NOMO-1 treated with dmso at 0.1 percent for 144 hours (cell line): ENCODE measurements around the gene POU5F1.
A peak's percentile ranks its signal among the peaks of the same experiment; 100 is the strongest.
"Not testable (repeated sequence)": the region's sequence is repeated elsewhere in the genome, so short reads cannot be mapped to it uniquely, and the experiment has no call there.

Experiments
- DNase-seq: peaks from one replicate; lab custom pipeline; 2025; ENCODE audit not compliant: unreplicated experiment; lab: John Stamatoyannopoulos, UW

Gene POU5F1

DNA sequence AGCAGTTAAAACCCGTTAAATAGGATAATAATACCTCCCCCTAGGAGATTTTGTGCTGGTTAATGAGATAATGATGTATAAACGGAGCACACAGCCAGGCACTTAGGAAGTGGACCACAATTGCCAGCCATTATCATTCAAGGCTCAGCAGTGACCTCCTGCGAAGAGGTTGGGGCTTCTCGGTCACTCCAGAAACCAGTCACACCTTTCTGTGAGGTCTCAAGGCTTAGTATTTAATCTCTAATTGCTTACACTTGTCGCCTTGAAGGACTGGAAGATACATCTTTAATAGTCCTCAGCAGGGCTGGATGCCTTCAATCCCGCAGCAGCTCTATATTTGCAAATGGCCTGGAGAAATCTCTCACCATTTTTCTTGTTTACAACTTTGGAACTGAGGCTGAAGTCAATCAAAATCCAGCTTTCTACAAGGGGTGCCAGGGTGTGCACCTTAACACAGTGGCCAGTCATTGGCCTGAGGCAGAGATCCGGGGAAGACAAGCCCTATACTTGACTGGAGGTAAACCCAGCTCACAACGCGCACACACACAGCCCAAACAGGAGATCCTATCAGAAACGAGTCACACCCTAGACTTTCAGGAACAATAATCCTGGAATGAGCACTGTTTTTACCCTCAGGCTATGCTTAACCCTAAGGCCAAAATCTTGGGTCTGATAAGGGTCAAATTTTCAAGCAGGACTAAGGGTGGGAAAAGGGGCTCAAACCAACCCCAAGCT is 1.2 kb downstream of the POU5F1 start:
- no peak for DNase-seq

DNA sequence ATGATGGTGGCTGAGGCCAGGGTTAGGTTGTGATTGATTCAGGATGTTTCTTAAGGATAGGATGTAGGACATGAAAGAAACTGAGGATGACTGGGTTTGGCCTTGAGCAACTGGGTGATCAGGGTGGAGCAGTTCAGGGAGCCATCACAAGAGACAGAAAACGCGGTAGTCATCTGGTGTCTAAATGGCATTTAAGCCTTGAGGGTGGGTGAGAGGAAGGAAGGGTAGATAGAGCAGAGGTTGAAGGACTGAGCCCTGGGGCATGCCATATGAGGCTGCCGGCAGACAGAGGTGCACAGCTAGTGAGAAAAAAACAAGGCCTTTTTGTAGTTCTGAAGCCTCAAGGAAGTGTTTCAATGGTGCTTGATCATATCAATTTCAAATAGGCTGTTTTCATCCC is 1.9 kb downstream of the POU5F1 start:
- no peak for DNase-seq

DNA sequence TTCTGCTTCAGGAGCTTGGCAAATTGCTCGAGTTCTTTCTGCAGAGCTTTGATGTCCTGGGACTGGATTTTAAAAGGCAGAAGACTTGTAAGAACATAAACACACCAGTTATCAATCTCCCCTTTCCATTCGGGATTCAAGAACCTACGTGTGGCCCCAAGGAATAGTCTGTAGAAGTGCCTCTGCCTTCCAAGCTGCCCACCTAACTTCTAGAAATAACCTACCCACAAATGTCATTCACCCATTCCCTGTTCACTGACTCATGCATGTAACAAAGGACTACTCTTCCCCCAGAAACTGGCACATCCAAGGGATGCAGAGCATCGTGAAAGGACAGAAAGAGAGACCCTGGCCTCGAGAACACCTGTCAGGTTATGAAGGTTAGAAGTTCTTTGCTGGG is 4.5 kb downstream of the POU5F1 start:
- DNase-seq: no peak

DNA sequence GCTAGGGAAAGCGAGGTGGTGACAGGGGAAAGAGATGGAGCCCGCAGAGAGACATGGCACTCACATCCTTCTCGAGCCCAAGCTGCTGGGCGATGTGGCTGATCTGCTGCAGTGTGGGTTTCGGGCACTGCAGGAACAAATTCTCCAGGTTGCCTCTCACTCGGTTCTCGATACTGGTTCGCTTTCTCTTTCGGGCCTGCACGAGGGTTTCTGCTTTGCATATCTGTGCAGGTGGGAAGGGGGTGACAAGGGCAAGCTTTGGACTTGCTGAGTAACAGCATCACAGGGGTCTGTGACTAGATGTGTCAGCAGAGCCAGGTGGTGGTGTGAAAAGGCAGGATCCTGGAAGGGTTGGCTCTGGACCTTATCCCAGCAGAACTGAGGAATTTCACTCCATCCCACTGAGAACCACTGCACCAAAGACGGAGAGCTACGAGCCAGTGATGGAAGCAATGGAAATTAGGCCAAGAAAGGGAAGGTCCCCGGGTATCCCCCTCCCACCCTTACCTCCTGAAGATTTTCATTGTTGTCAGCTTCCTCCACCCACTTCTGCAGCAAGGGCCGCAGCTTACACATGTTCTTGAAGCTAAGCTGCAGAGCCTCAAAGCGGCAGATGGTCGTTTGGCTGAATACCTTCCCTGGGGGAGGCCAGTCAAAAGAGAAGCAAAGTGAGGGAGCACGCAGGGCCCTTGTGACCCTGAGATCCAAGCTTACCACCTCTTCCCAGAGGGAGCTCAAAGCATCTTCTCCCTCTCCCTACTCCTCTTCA is 5.2 kb downstream of the POU5F1 start:
- DNase-seq: not testable (repeated sequence)

DNA sequence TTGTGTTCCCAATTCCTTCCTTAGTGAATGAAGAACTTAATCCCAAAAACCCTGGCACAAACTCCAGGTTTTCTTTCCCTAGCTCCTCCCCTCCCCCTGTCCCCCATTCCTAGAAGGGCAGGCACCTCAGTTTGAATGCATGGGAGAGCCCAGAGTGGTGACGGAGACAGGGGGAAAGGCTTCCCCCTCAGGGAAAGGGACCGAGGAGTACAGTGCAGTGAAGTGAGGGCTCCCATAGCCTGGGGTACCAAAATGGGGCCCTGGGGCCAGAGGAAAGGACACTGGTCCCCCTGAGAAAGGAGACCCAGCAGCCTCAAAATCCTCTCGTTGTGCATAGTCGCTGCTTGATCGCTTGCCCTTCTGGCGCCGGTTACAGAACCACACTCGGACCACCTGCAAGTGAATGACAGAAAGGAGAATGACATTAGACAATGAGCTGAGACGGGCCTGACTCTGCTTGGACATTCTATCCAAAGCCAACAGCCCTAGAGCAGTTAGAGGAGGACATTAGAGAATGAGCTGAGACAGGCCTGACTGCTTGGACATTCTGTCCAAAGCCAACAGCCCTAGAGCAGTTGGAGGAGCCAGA is 5.9 kb downstream of the POU5F1 start:
- not testable (repeated sequence) for DNase-seq

DNA sequence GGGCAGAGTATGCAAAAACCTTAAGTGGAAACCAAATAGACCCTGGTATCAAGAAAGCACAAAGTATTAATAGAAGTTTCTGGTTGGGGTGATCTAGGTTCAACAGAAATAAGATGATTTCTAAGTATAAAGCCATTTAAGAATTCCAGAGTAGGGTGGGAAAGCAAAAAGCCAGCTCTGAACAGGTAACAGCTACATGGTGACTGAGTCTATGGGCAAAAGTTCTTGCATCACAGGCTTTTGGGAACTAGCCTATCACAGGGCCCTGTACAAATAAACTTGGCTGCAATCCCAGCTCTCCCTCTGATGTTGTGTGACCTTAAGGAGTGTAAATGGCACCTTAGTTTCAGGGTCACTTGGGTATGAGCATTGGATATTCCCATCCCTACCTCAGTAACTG is 6.6 kb downstream of the POU5F1 start:
- DNase-seq: no peak

DNA sequence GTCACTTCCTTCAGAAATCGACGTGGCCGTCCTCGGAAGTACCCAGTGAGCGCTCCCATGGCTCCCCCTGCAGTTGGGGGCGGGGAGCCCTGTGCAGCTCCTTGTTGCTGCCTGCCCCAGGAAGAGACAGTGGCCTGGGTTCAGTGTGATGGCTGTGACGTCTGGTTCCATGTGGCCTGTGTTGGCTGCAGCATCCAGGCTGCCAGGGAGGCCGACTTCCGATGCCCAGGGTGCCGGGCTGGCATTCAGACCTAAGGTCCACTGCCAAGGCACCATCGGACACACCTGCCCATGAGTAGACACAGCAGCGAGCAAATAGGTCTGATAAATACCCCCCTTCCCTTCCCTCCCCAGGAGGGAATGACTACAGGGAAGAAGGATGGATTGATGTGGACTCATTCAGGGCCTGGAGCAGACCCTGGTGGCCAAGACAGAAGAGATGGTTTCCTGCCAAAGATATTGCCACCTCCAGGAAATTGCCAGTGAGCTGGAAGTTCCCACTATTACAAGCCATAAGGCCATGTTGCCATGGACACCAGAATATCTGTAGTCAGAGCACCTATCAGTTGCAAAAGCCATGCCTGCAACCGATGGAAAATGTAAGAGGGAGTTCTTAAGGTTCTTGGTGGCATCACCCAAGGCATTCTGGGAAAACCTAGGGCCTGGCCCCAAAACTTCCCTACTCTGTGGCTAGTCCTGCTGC is 7.9 kb downstream of the POU5F1 start:
- no peak for DNase-seq

DNA sequence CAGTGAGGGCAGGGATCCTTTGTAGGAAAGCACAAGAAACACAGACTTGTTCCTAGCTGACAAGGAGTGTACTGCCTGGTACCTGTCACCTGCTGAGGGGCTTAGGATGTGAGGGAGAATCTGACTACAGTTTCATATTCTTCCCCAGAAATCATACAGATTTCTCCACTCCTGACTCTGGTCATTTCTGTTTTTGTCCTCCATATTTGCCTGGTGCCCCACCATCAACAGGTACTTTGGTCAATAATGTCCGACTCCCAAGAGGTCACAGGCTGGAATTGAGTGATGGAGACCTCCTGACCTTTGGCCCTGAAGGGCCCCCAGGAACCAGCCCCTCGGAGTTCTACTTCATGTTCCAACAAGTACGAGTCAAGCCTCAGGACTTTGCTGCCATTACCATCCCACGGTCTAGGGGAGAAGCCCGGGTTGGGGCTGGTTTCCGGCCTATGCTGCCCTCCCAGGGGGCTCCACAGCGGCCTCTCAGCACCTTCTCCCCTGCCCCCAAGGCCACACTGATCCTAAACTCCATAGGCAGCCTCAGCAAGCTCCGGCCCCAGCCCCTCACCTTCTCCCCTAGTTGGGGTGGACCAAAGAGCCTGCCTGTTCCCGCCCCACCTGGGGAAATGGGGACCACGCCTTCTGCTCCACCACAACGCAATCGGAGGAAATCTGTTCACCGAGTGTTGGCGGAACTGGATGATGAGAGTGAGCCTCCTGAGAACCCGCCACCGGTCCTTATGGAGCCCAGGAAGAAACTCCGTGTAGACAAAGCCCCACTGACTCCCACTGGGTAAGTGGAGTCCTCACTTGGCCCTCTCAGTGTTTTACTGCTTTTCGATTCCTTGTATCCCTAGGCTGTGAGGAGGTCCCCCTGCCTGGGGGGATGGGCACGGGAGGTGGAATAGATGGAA is 9.0 kb downstream of the POU5F1 start:
- no peak for DNase-seq

DNA sequence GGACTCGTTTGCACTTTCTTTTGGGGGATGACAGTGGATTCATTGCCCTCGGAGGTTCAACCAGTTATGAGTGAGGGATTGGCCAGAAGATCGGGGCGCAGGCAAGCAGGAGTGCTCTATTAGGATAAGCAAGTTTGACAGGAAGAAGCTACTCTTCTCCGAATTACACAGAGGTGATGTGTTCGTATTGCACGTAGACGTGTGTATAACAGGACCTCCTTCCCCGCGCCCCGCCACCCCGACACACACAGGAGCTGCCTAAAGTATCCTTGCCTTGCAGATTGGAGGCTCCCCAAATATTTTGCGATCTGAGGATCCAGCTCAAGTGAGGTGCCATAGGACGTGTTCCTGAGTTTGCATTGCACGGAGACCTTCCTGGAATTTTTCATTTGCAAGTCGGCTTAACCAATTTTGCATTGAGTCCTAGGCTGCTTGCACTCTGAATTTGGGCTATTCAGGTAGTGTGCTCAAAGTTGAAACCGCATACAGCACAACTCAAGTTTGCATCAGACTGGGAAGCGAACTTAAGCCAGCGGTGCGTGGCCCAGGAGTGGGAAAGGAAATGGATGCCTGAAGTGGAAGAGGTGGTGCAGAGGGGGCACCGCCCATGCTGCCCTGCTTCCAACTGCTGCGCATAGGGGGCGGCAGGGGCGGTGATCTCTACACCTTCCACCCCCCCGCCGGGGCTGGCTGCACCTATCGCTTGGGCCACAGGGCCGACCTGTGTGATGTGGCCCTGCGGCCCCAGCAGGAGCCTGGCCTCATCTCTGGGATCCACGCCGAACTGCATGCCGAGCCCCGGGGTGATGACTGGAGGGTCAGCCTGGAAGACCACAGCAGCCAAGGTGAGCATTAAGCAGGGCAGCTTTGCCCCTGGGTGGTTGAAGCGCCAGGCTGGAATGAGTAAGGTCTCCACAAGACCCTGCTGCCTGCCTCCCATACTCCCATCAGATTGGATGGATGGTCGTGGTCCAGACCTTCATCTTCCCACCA is 11.3 kb downstream of the POU5F1 start:
- no peak for DNase-seq

DNA sequence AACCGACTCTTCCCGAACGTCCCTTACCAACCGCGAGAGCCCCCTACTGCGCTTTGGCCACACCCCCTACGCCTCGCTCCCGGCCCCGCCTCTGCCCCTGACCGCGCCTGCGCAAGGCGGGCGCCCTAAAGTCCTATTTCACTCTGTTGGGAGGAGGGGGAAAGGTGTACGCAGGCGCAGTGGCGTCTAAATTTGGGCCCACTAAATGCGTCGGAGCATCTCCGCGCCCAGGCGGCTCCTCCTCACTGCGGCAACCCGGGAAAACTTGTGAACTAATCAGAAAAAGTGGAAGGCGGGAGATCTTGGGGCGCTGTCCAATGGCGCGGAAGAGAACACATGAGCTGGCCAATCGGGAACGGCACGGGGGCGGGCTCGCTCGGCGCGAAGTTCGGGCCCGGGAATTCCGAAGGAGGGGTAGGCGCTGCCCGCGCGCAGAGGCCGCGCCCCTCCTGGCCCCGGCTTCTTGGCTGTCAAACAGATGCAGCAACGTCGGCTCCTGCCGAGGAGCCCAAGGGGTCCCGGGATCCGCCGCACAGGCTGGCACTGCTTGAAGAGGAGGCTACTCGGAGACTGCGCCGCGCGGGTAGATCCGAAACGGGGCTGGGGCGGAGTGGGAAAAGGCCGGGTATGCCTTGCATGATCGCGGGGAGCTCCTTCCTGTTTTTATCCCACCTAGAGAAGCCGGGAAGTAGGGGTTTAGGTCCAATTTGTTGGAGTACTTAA is 12.2 kb downstream of the POU5F1 start, which contains the start of gene TCF19:
TCF19 (plus strand) TSS at position 450 of the 723 bp plus-strand sequence. CDS start 881 bp downstream, outside the sequence.
- DNase-seq: peak; percentile 96

DNA sequence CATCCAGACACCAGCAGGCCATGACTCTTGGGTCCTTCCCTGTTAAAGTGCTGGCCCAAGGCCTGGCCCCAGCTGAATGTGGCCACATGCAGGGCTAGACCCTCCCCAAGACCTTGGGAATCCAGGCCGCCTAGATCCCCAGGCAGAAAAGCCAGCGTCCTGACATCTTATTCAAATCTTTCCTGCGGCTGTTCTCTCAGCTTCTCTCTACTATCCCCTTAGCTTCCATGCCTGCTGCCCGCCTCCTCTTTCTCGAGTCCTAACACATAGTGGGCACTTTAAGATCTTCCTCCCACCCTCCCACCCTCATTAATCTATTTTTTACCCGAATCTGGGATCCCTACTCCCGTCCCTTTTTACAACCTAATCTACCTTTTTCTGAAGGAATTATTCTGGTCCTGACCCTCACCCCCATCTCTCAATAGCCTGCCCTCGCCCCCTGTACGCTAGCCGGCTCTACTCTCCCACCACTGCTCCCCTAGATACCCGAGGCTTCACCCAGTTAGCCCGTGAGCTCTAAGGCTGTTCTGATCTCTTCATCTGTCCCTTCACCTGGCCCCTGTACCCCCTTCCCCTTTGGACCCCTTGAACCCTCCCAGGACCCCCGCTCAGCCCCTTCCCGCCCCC is 12.9 kb downstream of the POU5F1 start, which contains the start of gene CCHCR1:
CCHCR1 (minus strand) TSS at position 290 of the 627 bp plus-strand sequence; CDS start at position 88, 202 bp downstream.
- DNase-seq: no peak

DNA sequence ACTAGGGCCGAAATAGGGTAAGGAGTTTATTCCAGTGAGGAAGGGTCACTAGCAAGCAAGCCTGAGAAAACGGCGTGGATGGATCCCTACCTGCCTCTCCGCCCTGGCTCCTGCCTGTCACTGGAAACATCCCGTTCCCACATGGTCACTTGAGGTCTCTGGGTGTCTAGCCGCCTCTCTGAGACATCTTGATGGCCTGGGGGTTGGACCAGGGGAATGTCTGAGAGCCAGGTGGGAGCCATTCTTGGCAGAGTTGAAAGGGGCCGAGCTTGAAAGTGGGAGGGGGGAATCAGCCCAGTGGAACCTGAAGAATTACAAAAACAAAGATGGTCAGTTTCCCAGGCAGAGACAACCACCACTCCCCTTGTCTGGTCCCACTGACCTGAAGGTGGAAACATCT is 13.8 kb downstream of the POU5F1 start:
- no peak for DNase-seq

DNA sequence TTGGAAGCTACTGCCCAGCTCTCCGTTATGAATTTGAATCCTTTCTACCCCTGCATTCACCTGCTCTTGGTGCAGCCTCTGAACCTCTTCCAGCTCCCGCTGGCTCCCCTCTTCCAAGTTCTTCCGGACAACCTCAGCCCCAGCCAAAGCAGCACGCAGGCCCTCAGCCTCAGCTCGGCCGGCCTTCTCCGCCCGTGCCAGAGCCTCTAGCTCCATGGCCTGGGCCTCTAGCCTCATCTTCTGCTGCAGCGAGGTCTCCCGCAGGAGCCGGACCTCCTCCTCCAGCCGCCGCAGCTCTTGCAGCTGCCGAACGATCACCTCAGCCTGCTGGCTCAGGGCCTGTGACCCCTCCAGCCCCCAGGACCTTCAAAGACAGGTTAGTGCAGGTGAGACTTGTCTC is 16.0 kb downstream of the POU5F1 start:
- no peak for DNase-seq

DNA sequence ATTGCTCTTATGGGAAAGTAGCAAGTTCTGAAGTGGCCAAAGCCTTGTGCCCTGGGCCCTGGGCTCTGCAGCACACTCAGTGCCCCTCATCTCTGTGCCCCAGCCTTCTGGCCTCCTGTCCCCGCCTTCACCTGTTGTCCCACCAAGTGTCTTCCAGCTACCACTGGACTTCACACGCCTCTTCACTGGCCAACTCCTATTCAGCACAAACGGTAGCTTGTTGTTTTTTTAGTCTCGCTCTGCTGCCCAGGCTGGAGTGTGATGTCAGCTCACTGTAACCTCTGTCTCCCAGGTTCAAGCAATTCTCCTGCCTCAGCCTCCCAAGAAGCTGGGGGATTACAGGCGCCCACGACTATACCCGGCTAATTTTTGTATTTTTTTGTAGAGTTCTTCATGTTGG is 17.7 kb downstream of the POU5F1 start:
- DNase-seq: no peak

DNA sequence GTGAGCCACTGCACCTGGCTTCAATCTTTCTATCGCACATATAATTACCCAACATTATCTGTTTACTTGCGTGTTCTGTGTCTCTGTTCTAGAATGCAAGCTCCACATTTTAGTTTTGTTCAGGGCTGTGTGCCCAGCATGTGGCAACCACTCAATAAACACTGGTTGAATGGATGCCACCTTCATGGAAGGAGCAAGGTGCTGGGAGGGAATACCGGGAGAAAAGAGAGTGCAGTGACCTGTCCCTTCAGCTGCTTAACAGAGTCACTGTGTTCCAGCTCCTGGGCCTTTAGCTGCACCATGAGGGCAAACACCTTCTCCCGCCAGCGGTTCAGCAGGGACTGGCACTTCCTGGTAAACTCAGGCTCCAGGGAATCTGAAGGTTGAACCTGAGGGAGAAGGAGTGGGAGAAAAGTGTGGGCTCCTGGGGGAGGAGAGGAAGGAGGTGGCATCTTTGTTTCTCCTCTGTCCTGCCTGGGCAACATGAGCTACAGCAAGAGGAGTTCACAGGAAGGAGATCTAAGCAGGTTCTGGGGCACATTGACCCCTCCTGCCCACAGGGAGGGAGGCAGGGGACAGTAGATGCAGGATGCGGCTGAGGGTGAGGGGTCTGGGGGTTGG is 20.5 kb downstream of the POU5F1 start:
- DNase-seq: no peak

DNA sequence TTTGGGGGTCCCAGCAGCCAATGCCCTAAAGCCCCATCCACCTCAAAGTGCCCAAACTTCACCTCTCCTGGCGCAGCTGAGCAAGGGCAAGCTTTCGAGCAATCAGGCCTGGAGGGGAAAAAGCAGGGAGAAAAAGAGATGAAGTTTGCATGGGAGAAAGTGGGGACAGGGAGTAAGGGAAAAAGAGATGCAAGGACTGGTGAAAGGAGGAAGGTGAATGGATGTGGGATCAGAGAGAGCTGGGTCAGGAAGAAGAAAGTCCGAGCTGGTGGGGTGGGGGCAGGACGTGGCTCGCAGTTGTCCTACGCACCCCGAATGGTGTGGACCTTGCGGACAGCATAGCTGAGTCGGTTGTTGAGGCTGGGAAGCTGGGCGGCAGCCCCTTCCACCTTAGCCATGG is 25.1 kb downstream of the POU5F1 start:
- DNase-seq: no peak

DNA sequence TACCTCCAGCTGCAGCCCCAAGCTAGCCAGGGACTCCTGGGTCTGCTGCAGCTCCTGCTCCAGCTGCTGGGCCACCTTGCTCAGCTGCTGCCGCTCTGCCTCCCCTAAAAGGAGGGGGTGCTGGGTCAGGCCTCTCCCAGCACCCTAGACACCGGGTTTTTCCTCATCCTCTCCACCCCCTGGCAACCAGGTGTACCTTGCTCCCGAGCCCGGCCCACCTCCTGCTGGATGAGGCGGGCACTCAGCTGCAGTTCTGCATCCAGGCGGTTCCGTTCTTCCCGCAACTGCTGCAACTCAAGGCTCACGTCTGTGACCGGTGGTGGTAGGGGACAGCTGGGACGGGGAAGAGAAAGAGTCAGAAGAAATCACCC is 25.5 kb downstream of the POU5F1 start:
- no peak for DNase-seq
